HEK293 (cell line): ENCODE measurements around the gene SHROOM4.

Experiments used
- CTCF ChIA-PET: fragments of 350-600 bp; formaldehyde crosslinking; extraction: SDS; loops from one replicate; lab custom pipeline; 2021; ENCODE audit warnings: antibody characterized with exemption; lab: Yijun Ruan, JAX
- POLR2A ChIA-PET: fragments of 300-600 bp; formaldehyde crosslinking; extraction: SDS; loops from one replicate; lab custom pipeline; 2020; ENCODE audit warnings: antibody characterized with exemption, inconsistent platforms; lab: Yijun Ruan, JAX
- H3K27ac ChIP-seq: fragments of 200-500 bp; sonication (Bioruptor generic); 2 replicates; pipeline ENCODE4 v1.5.1; 2014; ENCODE audit warnings: low read depth, low read length, control low read depth, inconsistent platforms; ENCODE audit errors: extremely low read depth
- H3K36me3 ChIP-seq, 2 experiments: fragments of 200-500 bp in 1 of 2; sonication (Bioruptor generic) in 1 of 2; 1 replicate in 1 of 2; 2 replicates in 1 of 2; pipeline ENCODE4 v1.5.1; 2014 to 2017; ENCODE audit warnings: inconsistent platforms in 2 of 2, low read length in 2 of 2; ENCODE audit not compliant: control insufficient read depth in 2 of 2, insufficient read depth in 1 of 2
- H3K4me1 ChIP-seq: fragments of 200-500 bp; sonication (Bioruptor generic); 2 replicates; pipeline ENCODE4 v1.5.1; 2014; ENCODE audit warnings: mild to moderate bottlenecking, low read length, inconsistent platforms; ENCODE audit not compliant: control insufficient read depth, insufficient read depth
- H3K4me3 ChIP-seq: 2 replicates; pipeline ENCODE4 v1.5.1; 2011; ENCODE audit warnings: low read depth, mild to moderate bottlenecking, control low read depth, low read length, moderate library complexity
- H3K9me3 ChIP-seq: fragments of 200-500 bp; sonication (Bioruptor generic); 2 replicates; pipeline ENCODE4 v1.5.1; 2014; ENCODE audit warnings: low read depth, low read length, inconsistent platforms; ENCODE audit not compliant: control insufficient read depth, insufficient read depth
- EGR2 ChIP-seq: fragments of 450-650 bp; formaldehyde crosslinking; IDR thresholded peaks from 2 replicates; pipeline ENCODE4 v1.5.1; 2016; ENCODE audit warnings: low read depth, missing biosample characterization, missing genetic modification characterization
- GLIS2 ChIP-seq: fragments of 450-650 bp; formaldehyde crosslinking; IDR thresholded peaks from 2 replicates; pipeline ENCODE4 v1.5.1; 2016; ENCODE audit warnings: missing biosample characterization, missing genetic modification characterization
- KLF1 ChIP-seq: fragments of 450-650 bp; formaldehyde crosslinking; IDR thresholded peaks from 2 replicates; pipeline ENCODE4 v1.5.1; 2016; ENCODE audit warnings: missing biosample characterization, missing genetic modification characterization
- KLF9 ChIP-seq: fragments of 450-650 bp; formaldehyde crosslinking; IDR thresholded peaks from 2 replicates; pipeline ENCODE4 v1.5.1; 2016; ENCODE audit warnings: missing biosample characterization, missing genetic modification characterization, low read depth
- MYNN ChIP-seq: fragments of 450-650 bp; formaldehyde crosslinking; IDR thresholded peaks from 2 replicates; pipeline ENCODE4 v1.5.1; 2016; ENCODE audit warnings: missing biosample characterization, missing genetic modification characterization, borderline replicate concordance
- PRDM6 ChIP-seq: fragments of 450-650 bp; formaldehyde crosslinking; IDR thresholded peaks from 2 replicates; pipeline ENCODE4 v1.5.1; 2017; ENCODE audit warnings: missing biosample characterization, missing genetic modification characterization
- SALL2 ChIP-seq: fragments of 450-650 bp; formaldehyde crosslinking; IDR thresholded peaks from 2 replicates; pipeline ENCODE4 v1.5.0; 2017; ENCODE audit warnings: missing biosample characterization, mild to moderate bottlenecking, missing genetic modification characterization, borderline replicate concordance
- TCF7L2 ChIP-seq: IDR thresholded peaks from 2 replicates; pipeline ENCODE4 v1.6.1; 2011; ENCODE audit warnings: low read depth, mild to moderate bottlenecking, inconsistent platforms, low read length, moderate library complexity, borderline replicate concordance
- ZNF112 ChIP-seq: fragments of 450-650 bp; formaldehyde crosslinking; IDR thresholded peaks from 2 replicates; pipeline ENCODE4 v1.5.0; 2017; ENCODE audit warnings: missing biosample characterization, missing genetic modification characterization
- ZNF132 ChIP-seq: fragments of 450-650 bp; formaldehyde crosslinking; IDR thresholded peaks from 2 replicates; pipeline ENCODE4 v1.5.1; 2017; ENCODE audit warnings: missing biosample characterization, missing genetic modification characterization, borderline replicate concordance
- ZNF16 ChIP-seq: fragments of 450-650 bp; formaldehyde crosslinking; IDR thresholded peaks from 2 replicates; pipeline ENCODE4 v1.5.1; 2016; ENCODE audit warnings: low read depth, missing biosample characterization, missing genetic modification characterization
- ZNF214 ChIP-seq: fragments of 450-650 bp; formaldehyde crosslinking; IDR thresholded peaks from 2 replicates; pipeline ENCODE4 v1.5.1; 2017; ENCODE audit warnings: missing biosample characterization, mild to moderate bottlenecking, missing genetic modification characterization, borderline replicate concordance
- ZNF354C ChIP-seq: fragments of 450-650 bp; formaldehyde crosslinking; IDR thresholded peaks from 2 replicates; pipeline ENCODE4 v1.5.1; 2016; ENCODE audit warnings: missing biosample characterization, missing genetic modification characterization, low read depth, borderline replicate concordance
- ZNF518A ChIP-seq: fragments of 450-650 bp; formaldehyde crosslinking; conservative IDR thresholded peaks from 2 replicates; pipeline ENCODE4 v1.5.1; 2016; ENCODE audit warnings: low read depth, missing biosample characterization, missing genetic modification characterization
- ZNF621 ChIP-seq: fragments of 450-650 bp; formaldehyde crosslinking; IDR thresholded peaks from 2 replicates; pipeline ENCODE4 v1.5.1; 2017; ENCODE audit warnings: missing biosample characterization, missing genetic modification characterization
- ZNF658 ChIP-seq: fragments of 450-650 bp; formaldehyde crosslinking; IDR thresholded peaks from 2 replicates; pipeline ENCODE4; 2016; ENCODE audit warnings: missing biosample characterization, missing genetic modification characterization
- ZSCAN23 ChIP-seq: fragments of 450-650 bp; formaldehyde crosslinking; IDR thresholded peaks from 2 replicates; pipeline ENCODE4 v1.5.1; 2016; ENCODE audit warnings: missing biosample characterization, missing genetic modification characterization
- ZSCAN30 ChIP-seq: fragments of 450-650 bp; IDR thresholded peaks from 2 replicates; pipeline ENCODE4 v1.5.1; 2018; ENCODE audit warnings: missing biosample characterization, mild to moderate bottlenecking, missing genetic modification characterization, moderate library complexity
- ZSCAN4 ChIP-seq: fragments of 450-650 bp; formaldehyde crosslinking; IDR thresholded peaks from 2 replicates; pipeline ENCODE4 v1.5.1; 2017; ENCODE audit warnings: missing biosample characterization, missing genetic modification characterization

Gene SHROOM4

DNA sequence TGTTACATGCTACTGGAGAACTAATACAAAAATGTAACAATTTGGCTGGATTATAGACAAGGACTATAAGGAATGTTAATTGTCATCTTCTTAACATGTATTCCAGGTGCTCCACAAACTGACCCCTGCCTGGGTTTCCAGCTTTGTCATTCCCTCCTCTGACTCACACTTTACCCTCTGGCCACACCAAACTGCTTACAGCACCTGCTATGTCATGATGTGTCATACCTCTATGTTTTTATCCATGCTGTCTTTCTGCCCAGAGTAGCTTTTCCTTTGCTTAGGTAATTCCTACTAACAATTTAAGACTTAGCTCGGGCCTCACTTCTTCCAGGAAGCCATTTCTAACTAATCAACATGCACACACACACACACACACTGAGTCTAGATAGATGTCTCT is 14.0 kb upstream of the SHROOM4 start:
- H3K4me1 ChIP-seq, result no peaks in the 10 kb centered on the region
- no peaks in the 10 kb centered on the region for H3K36me3 ChIP-seq
- no peak overlapping the region for H3K27ac ChIP-seq
- POLR2A ChIA-PET, result no interaction called here
- no peak for TF ChIP-seq ZNF112 (tag by site-specific recombination)
- TF ChIP-seq ZSCAN30 (tag by site-specific recombination), result no peak
- no peak for TF ChIP-seq KLF9
- no peak for TF ChIP-seq ZNF354C
- no peak for TF ChIP-seq GLIS2
- no peak for TF ChIP-seq ZNF518A (tag by site-specific recombination)
- no peak for TF ChIP-seq KLF1 (tag by site-specific recombination)
- no peak for TF ChIP-seq ZSCAN23 (tag by site-specific recombination)
- TF ChIP-seq ZNF132 (tag by site-specific recombination), result no peak
- no peak for TF ChIP-seq ZNF658 (tag by site-specific recombination)
- TF ChIP-seq MYNN (tag by site-specific recombination), result no peak
- no peak for TF ChIP-seq EGR2
- H3K9me3 ChIP-seq, result no peaks in the 10 kb centered on the region
- CTCF ChIA-PET, result no interaction called here
- H3K4me3 ChIP-seq, result no peak overlapping the region

GRCh38 chrX:50825825-50826224 is 11.8 kb upstream of the SHROOM4 start:
- POLR2A ChIA-PET, result no interaction called here
- CTCF ChIA-PET, result interaction anchor here (1.3 kb wide), 1 partner anchor 77 kb away, joined by 6 read pairs; no protein-coding TSS in a partner anchor
- Histone ChIP-seq H3K4me1 (no peaks in the 10 kb centered on the region), H3K4me3 (no peak overlapping the region), H3K27ac (no peak overlapping the region), H3K36me3 (no peaks in the 10 kb centered on the region), H3K9me3 (no peaks in the 10 kb centered on the region)
- no peak for TF ChIP-seq ZNF16
- TF ChIP-seq ZNF214 (tag by site-specific recombination), result no peak
- TF ChIP-seq TCF7L2, result no peak
- no peak for TF ChIP-seq SALL2 (tag by site-specific recombination)
- no peak for TF ChIP-seq ZNF621
- TF ChIP-seq ZNF112 (tag by site-specific recombination), result no peak
- TF ChIP-seq ZSCAN4 (tag by site-specific recombination), result no peak
- no peak for TF ChIP-seq PRDM6 (tag by site-specific recombination)
